Sigmoid colon (tissue), 4 donors: ENCODE measurements around the gene TAS1R2.

Experiments
- CTCF ChIP-seq, 4 experiments: fragments of 450-650 bp in 3 of 4; fragments of 200-600 bp in 1 of 4; IDR thresholded peaks; one replicate each; pipeline ENCODE4 v1.5.1; 2016 to 2019; ENCODE audit warnings: antibody characterized with exemption in 4 of 4, mild to moderate bottlenecking in 3 of 4, moderate library complexity in 2 of 4
- POLR2A ChIP-seq, 2 donors: fragments of 450-650 bp; IDR thresholded peaks; one replicate each; pipeline ENCODE4 v1.6.1; 2016; ENCODE audit warnings: antibody characterized with exemption in 2 of 2, mild to moderate bottlenecking in 2 of 2, moderate library complexity in 2 of 2
- POLR2AphosphoS5 ChIP-seq, 4 donors: sonication (generic); formaldehyde crosslinking; IDR thresholded peaks; one replicate each; pipeline ENCODE4 v1.6.1; 2017; ENCODE audit warnings: antibody characterized with exemption in 4 of 4

- TF ChIP-seq CTCF (IDR thresholded peaks at IDR 0.05) (no peak), POLR2AphosphoS5 (IDR thresholded peaks at IDR 0.05) (no peak), POLR2A (IDR thresholded peaks at IDR 0.05) (no peak)
Observed at GRCh38 chr1:18796950-18797349, 62.5 kb downstream of the TAS1R2 start.
